RKO (cell line): ENCODE results near the gene MGAT3.
"Not testable (repeated sequence)": the region's sequence is repeated elsewhere in the genome, so short reads cannot be mapped to it uniquely, and the experiment has no call there.

Experiments used
- DNase-seq: peaks from one replicate; pipeline ENCODE4 v3.0.0-alpha.2; 2016; ENCODE audit warnings: low spot score

The MGAT3 gene

GRCh38 chr22:39491696-39492095 lies 34.9 kb downstream of the MGAT3 start:
- no peak for DNase-seq

- DNase-seq, result no peak
Measured at GRCh38 chr22:39492186-39492585, 35.4 kb downstream of the MGAT3 start.

DNA sequence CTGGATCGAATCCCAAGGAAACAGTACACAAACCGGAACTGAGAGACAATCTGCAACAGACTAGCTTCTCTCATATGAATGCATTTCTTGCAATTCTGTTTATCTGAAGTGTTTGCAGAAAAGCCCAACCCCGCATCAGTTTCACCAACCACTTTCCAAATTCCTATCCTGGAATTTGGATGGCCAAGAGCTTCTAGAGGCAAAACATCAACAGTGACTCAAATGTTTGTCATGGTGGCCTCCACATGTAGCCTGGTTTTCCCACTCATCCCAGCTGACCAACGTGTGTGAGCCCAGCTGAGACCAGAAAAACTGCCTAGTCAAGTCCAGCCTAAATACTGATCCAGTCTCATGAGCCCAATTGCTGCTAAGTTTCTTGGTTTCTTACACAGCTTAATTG lies 36.9 kb downstream of the MGAT3 start:
- peak; percentile 58 for DNase-seq

GRCh38 chr22:39494471-39495120 lies 37.8 kb downstream of the MGAT3 start:
- DNase-seq, result no peak

GRCh38 chr22:39496131-39496838 lies 39.5 kb downstream of the MGAT3 start:
- peak; percentile 84 for DNase-seq

GRCh38 chr22:39497429-39497828 lies 40.6 kb downstream of the MGAT3 start:
- DNase-seq, result no peak

DNA sequence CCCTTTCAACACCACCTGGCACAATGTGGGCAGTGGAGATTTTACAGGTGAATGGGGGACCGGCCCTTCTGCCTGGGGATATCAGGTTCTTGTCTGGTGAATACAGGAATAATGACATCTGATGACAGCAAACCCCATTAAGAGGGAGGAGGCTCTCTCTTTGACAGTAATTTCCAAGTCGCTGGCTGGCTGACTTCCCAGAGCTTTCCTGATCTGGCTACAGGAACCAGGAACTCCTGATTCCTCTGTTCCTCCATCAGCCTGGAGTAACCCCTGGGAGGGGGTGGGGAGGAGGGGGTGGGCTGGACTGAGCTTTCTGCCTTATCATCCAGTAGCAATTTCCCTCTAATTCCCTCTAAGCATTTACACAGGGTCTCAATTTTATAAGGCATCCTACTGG lies 41.6 kb downstream of the MGAT3 start:
- DNase-seq, result no peak

- no peak for DNase-seq
Measured at GRCh38 chr22:39498802-39499201, 42.0 kb downstream of the MGAT3 start.

DNA sequence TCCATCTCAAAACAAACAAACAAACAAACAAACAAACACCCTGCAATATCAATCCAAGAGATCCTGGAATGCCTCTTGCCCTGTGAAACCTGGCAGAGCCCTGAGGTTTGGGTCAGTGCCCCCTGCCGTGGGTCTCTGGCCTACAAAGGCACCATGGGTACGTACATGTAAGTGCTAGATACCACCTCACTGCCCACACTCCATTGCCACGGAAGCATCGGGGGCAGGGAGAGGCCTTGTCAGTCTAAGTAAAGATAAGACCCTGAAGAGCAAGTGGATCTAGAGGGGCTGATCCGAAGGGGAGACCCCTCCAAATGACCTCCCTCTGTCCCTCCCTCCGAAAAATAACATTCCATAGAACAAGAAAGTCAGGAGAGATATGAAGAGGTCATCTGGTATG lies 43.3 kb downstream of the MGAT3 start:
- no peak for DNase-seq

- no peak for DNase-seq
Measured at GRCh38 chr22:39501644-39502108, 44.9 kb downstream of the MGAT3 start.

DNA sequence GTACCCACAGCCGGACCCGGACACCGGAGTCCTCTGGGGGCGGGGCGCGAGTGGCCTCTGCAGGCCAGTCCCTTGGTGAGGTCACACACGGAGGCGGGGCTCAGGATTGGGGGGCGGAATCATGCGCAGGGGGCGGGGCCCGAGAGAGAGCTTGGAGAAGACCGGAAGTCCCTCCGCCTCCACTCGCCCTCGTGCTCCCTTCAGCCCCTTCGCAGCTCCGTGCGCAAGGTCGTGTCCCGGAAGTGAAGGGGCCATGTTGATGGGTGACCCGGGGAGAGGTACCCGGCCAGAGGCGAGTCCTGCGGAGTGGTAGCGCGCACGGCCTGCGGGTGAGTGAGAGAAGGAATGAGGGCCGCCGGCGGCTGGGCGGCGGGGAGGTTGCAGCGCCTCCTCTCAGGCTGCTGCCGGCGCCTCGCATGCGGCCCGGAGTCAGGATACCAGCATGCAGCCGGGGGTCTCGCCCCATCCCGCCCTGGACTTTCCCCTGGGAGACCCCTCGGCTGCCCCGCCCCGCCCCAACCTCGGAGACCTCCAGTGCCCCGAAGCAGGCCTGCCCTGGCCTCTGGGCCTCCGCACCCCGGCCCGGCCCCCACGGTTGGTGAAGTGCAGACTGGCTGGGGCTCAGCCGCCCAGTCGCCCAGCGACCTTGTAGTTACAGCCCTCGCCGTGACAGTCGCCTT lies 45.4 kb downstream of the MGAT3 start, which contains the start of gene MIEF1:
MIEF1 (plus strand) TSS at position 182 of the 680 bp plus-strand sequence. CDS start 9,005 bp downstream, outside the sequence.
- peak; percentile 100 for DNase-seq

DNA sequence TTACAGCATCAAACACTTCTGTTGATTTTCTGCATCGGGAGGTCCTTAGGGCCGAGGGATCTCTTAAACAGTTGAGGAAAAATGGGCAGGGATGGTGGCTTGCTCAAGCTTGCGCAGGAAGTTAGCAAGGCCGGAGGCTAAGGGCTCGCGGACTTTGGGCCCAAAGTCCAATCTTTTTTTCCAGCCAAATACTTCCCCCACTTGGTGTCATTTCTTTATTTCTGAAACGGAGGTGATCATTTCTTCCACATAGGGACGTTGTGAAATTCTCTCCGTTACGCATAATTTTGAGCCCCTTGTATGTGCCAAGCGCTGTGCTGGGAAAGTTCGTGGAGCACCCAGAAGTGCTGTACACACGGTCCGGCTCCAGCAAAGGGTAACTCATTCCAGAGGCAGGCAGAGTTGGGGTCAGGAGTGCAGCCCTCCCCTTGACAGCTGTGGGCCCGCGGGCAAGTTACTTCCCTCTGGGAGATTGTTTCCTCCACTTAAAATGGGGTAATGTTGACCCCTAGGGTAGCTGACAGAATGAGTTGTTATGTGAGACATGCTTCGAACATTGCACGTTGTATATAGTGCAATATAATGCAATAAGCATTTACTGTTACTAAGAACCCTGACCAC lies 46.1 kb downstream of the MGAT3 start:
- DNase-seq, result peak; percentile 43

DNA sequence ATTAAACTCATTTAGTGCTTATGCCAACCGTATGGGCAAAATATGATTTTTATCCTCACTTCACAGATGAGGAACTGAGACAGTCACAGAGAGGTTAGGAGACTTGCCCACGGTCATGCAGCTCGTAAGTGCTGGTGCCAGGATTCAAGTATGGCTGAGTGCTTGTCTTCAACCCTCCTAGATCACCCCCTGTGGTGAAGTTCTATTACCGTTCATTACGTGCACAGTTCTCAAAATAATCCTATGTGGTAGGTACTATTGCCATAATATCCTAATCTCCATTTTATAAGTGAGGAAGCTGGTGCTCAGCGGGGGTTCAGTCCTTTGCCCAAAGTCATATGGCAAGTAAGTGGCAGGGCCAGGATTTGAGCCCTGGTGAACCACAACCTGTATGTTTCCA lies 46.8 kb downstream of the MGAT3 start:
- peak; percentile 44 for DNase-seq

- no peak for DNase-seq
Measured at GRCh38 chr22:39504071-39504470, 47.3 kb downstream of the MGAT3 start.

DNA sequence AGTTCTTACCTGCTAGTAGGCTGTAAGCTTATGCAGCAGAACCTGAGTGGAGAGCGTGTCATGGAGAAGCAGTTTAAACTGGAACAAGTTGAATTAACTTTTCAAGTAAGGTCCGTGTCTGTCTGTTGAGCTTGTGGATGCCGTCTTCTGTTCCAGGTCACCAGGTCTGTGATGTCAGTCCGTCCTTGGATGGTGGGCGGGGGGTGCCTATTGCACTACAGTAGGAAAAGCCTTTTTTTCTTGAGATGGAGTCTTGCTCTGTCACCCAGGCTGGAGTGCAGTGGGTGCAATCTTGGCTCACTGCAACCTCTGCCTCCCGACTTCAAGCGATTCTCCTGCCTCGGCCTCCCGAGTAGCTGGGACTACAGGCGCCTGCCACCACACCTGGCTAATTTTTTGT lies 50.2 kb downstream of the MGAT3 start:
- DNase-seq, result not testable (repeated sequence)

GRCh38 chr22:39508393-39508792 lies 51.6 kb downstream of the MGAT3 start:
- DNase-seq, result no peak

DNA sequence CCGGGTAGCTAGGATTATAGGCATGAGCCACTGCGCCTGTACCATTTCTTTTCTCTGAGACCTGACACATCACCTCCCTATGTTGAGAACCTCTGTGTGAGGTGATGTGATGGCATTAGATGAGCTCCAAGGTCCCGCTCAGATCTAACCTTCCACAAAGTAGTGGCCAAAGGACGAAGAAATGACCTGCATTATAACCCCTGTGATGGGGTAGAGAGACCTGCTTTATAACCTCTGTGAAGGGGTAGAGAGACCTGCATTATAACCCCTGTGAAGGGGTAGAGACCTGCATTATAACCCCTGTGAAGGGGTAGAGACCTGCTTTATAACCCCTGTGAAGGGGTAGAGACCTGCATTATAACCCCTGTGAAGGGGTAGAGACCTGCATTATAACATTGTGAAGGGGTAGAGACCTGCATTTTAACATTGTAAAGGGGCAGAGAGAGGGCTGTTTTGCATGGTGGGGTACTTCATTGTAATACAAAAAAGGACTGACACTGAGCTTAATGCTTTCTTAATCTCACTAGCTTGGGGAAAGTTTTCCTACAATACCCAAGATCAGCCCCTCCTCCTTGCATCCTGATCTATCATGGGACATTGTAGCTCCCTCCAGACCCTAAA lies 53.8 kb downstream of the MGAT3 start:
- no peak for DNase-seq

GRCh38 chr22:39511226-39511625 lies 54.4 kb downstream of the MGAT3 start:
- DNase-seq, result no peak

DNA sequence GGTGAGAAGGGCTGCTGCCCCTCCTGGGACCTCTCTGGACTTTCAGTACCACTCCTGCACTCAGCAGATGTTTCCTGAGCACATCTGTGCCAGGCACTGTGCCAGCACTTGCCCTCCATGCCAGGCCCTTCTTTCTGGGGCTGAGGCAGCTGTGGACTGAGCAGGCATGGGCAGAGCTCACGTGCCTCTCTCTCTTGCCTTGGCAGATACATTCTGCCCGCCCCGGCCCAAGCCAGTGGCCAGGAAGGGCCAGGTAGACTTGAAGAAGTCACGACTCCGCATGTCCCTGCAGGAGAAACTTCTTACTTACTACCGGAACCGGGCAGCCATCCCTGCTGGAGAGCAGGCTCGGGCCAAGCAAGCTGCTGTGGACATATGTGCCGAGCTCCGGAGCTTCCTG lies 55.2 kb downstream of the MGAT3 start:
- DNase-seq, result no peak

- DNase-seq, result no peak
Measured at GRCh38 chr22:39513791-39514190, 57.0 kb downstream of the MGAT3 start.

DNA sequence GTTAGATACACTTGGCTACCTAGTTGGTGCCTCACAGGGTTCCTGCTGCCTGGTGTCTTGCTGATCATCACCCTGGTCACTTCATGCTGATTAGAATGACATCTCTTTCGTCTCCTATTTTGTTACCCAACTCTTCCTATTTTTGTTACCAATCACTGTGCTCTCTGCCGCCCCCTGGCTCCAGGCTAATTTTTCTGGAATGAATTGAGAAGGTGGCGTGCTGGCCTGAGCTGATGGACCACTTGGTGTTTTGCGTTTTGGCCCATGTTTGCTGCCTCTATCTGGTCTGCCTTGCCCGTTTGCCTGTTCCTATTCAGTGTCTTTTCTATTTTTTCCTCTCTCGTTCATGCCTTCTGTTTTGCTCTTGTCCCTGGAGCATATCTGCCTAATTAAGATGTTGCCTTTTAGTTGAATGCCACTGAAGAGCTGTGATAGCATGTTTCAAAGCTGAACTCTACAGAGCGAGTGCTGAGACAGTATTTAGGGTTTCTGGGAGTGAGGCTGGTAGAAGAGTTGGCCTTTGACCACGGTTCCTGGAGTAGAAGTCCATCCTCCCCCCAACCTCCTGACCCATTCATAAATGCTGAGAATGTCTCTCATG lies 57.7 kb downstream of the MGAT3 start:
- no peak for DNase-seq
